ENCODE data around the gene MSH5. TPM values are rescaled to one million over a fixed set of nuclear protein-coding genes. Genes with fewer than 3 reads are reported as not detected.

Gene MSH5
- total and polyA plus RNA-seq, 9 of the 15 experiments (the other 6 are each of a cell fraction or from before 2014, with no cell fraction given), result 12.5 to 104 (median 46.6) TPM

DNA sequence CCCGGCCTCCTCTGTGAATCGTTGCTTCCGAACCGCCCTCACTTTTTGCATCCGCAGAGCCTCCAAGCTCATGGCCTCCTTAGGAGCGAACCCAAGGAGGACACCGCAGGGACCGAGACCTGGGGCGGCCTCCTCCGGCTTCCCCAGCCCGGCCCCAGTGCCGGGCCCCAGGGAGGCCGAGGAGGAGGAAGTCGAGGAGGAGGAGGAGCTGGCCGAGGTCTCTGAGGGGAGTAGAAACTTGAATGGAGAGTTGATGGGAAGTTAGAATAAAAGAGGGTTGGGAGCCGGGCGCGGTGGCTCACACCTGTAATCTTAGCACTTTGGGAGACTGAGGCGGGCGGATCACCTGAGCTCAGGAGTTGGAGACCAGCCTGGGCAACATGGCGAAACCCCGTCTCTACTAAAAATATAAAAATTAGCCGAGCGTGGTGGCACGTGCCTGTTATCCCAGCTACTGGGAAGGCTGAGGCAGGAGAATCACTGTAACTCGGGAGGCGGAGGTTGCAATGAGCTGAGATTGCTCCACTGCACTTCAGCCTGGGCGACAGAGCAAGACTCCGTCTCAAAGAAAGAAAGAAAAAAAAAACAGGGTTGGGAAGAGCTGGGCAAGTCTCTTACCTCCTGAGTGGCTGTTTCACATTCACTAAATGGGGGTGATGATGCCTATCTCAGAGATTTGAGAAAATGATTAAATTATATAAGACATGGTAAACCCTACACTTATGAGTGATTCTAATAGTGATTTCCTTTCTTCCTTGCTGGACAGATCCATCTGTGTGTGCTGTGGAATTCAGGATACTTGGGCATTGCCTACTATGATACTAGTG lies 805 bp downstream of the MSH5 start (continued):
- TF ChIP-seq ZC3H4 (CRISPR knock-in tag; IDR thresholded peaks at IDR 0.05; ENCODE audit: borderline replicate concordance), result no peak
- TF ChIP-seq, protein P1, sequence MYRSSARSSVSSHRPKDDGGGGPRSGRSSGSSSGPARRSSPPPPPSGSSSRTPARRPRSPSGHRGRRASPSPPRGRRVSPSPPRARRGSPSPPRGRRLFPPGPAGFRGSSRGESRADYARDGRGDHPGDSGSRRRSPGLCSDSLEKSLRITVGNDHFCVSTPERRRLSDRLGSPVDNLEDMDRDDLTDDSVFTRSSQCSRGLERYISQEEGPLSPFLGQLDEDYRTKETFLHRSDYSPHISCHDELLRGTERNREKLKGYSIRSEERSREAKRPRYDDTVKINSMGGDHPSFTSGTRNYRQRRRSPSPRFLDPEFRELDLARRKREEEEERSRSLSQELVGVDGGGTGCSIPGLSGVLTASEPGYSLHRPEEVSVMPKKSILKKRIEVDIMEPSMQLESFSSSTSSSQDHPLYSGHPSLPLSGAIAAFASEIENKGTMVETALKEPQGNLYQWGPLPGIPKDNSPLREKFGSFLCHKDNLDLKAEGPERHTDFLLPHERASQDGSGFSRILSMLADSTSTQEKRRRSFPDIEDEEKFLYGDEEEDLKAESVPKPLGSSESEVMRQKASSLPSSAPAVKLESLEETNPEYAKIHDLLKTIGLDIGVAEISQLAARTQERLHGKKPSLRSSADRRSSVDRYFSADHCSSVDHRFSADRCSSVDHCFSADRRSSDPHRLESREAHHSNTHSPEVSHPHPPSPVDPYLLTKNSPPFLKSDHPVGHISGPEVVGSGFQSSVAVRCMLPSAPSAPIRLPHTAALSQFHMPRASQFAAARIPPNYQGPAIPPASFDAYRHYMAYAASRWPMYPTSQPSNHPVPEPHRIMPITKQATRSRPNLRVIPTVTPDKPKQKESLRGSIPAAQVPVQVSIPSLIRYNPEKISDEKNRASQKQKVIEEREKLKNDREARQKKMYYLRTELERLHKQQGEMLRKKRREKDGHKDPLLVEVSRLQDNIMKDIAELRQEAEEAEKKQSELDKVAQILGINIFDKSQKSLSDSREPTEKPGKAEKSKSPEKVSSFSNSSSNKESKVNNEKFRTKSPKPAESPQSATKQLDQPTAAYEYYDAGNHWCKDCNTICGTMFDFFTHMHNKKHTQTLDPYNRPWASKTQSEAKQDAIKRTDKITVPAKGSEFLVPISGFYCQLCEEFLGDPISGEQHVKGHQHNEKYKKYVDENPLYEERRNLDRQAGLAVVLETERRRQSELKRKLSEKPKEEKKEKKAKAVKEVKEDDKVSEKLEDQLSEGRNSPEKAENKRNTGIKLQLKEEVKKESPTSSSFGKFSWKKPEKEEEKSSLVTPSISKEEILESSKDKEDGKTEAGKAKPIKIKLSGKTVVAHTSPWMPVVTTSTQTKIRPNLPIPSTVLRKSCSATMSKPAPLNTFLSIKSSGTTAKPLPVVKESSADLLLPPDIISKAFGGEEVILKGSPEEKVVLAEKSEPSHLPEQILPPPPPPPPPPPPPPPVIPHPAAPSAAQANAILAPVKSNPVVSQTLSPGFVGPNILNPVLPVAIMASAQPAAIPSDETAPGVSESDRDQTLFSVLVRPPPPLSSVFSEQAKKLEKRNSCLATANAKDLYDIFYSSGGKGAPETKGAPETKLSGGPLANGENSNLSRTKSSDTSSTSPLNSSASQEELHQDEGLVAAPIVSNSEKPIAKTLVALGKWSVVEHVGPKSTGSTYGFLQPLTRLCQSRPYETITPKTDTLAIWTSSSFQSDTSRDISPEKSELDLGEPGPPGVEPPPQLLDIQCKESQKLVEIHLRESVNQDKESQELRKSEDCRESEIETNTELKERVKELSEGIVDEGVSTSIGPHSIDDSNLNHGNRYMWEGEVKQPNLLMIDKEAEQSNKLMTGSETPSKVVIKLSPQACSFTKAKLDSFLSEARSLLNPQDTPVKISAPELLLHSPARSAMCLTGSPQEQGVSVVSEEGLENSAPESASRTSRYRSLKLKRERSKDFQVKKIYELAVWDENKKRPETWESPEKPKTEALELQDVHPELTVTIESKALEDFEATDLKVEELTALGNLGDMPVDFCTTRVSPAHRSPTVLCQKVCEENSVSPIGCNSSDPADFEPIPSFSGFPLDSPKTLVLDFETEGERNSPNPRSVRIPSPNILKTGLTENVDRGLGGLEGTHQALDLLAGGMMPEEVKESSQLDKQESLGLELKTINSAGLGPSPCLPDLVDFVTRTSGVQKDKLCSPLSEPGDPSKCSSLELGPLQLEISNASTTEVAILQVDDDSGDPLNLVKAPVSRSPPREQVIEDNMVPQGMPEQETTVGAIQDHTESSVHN (IDR thresholded peaks at IDR 0.05; ENCODE audit: borderline replicate concordance in 1 of 2, low read depth in 1 of 2), result no peak
- TF ChIP-seq SPI1 (IDR thresholded peaks at IDR 0.05; ENCODE audit: borderline replicate concordance, low read depth, low read length), result peak; percentile 61; the same call in 1 of the 2 replicates
- TF ChIP-seq, protein P2, sequence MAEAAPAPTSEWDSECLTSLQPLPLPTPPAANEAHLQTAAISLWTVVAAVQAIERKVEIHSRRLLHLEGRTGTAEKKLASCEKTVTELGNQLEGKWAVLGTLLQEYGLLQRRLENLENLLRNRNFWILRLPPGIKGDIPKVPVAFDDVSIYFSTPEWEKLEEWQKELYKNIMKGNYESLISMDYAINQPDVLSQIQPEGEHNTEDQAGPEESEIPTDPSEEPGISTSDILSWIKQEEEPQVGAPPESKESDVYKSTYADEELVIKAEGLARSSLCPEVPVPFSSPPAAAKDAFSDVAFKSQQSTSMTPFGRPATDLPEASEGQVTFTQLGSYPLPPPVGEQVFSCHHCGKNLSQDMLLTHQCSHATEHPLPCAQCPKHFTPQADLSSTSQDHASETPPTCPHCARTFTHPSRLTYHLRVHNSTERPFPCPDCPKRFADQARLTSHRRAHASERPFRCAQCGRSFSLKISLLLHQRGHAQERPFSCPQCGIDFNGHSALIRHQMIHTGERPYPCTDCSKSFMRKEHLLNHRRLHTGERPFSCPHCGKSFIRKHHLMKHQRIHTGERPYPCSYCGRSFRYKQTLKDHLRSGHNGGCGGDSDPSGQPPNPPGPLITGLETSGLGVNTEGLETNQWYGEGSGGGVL (CRISPR knock-in tag; IDR thresholded peaks at IDR 0.05), result no peak
- no peak for TF ChIP-seq ZNF77 (CRISPR knock-in tag; IDR thresholded peaks at IDR 0.05)
- no peak for TF ChIP-seq ZNF143 (CRISPR knock-in tag; IDR thresholded peaks at IDR 0.05)
- peak; percentile 10 for TF ChIP-seq PCBP1 (IDR thresholded peaks at IDR 0.05; ENCODE audit: low read depth, low read length, poor library complexity, severe bottlenecking)
- TF ChIP-seq GTF3C2 (IDR thresholded peaks at IDR 0.05; ENCODE audit: borderline replicate concordance, extremely low read depth, insufficient read length), result no peak
- TF ChIP-seq, protein P3, sequence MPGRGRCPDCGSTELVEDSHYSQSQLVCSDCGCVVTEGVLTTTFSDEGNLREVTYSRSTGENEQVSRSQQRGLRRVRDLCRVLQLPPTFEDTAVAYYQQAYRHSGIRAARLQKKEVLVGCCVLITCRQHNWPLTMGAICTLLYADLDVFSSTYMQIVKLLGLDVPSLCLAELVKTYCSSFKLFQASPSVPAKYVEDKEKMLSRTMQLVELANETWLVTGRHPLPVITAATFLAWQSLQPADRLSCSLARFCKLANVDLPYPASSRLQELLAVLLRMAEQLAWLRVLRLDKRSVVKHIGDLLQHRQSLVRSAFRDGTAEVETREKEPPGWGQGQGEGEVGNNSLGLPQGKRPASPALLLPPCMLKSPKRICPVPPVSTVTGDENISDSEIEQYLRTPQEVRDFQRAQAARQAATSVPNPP (IDR thresholded peaks at IDR 0.05; ENCODE audit: borderline replicate concordance, insufficient read depth, insufficient read length), result no peak
